Measurements from ENCODE around the gene DIPK1A. TPM values are rescaled to one million over a fixed set of nuclear protein-coding genes. Genes with fewer than 3 reads are reported as not detected.
A peak's percentile ranks its signal among the peaks of the same experiment; 100 is the strongest.
"Not testable (repeated sequence)": the region's sequence is repeated elsewhere in the genome, so short reads cannot be mapped to it uniquely, and the experiment has no call there.

DIPK1A gene
- total RNA-seq, 1 donor from 2014 or later = 26.5 TPM

- DNase-seq = no peak
These were observed 44.4 kb downstream of the DIPK1A start for GRCh38 chr1:92916899-92917298.

GRCh38 chr1:92915547-92915946, 45.7 kb downstream of the DIPK1A start:
- no peak for DNase-seq

DNA sequence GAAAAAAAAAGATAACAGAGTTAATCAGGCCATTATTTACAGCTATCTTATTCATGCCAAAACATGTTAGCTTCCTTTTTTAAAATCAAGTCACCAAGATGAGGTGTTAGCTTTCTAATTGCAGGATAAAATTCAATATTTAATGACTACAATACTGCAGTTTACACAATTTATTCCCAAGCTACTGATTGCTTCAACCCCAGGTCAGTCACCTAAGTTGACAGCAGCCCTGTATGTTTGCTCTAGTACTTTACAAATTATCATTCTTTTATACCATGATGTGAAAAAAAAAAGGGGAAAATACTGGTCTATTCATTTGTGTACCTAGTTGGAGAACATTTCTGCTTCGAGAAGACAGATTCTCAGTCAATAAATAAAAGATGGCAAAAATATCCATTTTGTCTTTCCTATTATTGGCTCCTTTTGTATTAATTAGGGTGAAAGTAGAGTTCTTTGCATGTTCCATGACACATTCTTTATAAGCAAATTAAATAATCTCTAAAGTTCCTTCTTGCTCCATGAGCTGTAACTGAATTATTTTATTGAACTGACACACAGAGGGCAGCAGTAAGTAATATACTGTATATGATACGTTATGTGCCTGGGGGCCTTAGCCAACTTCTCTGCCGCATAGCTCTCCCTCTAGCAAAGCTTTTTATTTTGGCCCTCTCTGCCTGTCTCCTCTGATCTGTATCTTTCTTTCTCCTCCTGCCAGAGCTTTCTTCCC, 48.0 kb downstream of the DIPK1A start:
- DNase-seq = no peak

GRCh38 chr1:92910081-92910480, 51.2 kb downstream of the DIPK1A start:
- no peak for DNase-seq

GRCh38 chr1:92909321-92909720, 51.9 kb downstream of the DIPK1A start:
- DNase-seq = peak; percentile 11

- no peak for DNase-seq
These were observed 53.1 kb downstream of the DIPK1A start for GRCh38 chr1:92907949-92908684.

DNA sequence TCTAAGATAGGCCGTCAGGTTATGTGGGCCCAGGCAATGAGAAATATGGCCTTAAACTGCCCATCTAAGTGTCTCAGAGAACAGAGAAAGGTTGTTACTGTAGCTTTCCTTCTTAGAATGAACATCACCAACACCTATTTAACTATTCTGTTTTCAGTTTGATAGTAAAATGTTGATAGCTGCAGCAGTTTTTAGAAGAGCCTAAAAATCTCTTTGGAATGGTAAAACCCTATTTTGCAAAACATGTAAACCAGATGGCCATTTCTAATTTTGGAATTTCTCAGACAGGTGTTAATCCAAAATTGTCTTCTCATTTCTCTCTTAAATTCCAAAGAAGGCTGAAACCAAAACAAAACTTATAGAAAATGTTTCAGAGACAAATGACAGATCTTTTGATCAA, 57.5 kb downstream of the DIPK1A start:
- no peak for DNase-seq

GRCh38 chr1:92902406-92902744, 58.9 kb downstream of the DIPK1A start:
- DNase-seq = no peak

- DNase-seq = no peak
These were observed 59.4 kb downstream of the DIPK1A start for GRCh38 chr1:92901699-92902405.

DNA sequence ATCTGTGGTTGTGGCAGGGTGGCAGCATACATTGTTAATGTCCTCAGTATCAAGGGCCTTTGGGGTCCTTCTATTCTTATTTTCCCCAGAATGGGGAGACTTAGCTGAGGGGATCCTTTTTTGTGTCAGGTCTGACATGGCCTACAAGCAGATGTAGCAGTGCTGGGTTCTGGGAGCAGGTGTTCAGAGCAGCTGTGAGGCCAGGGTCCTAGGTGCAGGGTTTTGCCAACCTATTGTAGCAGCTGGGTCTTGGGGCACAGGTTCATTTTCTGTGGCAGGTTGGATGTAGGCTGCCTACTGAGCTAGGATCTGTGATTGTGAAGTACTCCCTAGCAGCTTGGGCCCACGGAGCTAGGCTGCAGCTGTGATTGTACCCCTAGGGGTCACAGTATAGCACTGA, 60.1 kb downstream of the DIPK1A start:
- no peak for DNase-seq

DNA sequence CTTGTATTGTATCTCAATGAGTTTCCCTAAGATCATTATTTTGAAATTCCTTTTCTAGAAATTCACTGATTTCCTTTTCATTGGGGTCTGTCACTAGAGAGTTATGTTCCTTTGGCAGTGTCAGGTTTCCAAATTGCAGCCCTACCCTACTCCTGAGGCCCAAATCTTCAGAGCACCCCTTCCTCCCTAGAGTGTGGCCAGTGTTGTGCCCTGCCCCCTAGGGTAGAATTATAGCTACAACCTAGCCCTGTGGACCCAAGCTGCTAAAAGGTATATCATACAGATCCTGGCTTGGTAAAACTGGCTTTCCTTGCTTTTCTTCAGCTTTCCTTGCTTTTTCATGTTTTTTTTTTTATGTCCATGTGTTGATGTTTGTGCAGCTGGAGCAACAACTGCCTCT, 60.7 kb downstream of the DIPK1A start:
- no peak for DNase-seq

DNA sequence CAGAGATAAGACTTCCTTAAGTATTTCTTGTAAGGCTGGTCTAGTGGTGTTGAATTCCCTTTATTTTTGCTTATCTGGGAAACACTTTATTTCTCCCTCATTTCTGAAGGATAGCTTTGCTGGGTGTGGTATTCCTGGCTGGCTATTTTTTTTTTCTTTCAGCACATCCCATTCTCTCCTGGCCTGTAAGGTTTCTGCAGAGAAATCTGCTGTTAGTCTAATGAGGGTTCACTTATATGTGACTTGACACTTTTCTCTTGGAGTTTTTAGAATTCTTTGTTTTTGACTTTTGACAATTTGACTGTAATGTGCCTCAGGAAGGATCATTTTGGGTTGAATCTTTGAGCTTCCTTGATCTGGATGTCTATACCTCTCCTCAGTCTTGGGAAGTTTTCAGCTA, 61.5 kb downstream of the DIPK1A start:
- DNase-seq = no peak

GRCh38 chr1:92898053-92898452, 63.2 kb downstream of the DIPK1A start:
- not testable (repeated sequence) for DNase-seq

- no peak for DNase-seq
These were observed 73.8 kb downstream of the DIPK1A start for GRCh38 chr1:92887465-92887864.

DNA sequence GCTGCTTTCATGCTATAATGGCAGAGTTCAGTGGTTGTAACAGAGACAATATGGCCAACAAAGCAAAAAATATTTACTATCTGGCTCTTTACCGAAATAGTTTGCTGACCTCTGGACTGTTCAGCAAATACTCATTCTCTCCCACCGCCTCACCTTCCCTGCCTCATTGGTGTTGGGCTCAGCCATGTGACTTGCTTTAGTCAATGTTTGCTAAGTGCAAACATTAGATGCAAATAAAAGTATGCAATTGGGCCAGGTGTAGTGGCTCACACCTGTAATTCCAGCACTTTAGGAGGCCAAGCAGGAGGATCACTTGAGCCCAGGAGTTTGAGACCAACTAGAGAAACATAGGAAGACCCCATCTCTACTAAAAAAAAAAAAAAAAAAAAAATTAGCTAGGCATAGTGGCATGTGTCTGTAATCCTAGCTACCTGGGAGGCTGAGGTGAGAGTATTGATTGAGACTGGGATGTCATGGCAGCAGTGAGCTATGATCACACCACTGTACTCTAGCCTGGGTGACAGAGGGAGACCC, 74.3 kb downstream of the DIPK1A start:
- no peak for DNase-seq

- no peak for DNase-seq
These were observed 77.1 kb downstream of the DIPK1A start for GRCh38 chr1:92884195-92884594.

DNA sequence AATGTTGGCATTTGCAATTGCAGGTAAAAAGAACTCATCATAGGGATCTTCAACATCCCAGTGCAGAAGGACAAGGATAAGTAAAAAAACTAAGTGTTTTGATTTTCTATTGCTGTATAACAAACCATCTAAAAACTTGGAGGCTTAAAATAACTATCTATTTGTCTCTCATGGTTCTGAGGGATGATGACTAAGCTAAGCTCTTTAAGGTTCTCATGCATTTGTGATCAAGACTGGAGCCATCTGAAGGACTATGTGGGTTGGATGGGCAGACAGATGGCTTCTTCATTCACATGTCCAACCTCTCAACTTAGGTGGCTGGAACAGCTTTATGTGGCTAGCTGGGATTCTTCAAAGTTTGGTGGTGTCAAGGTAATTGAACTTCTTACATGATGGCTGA, 78.0 kb downstream of the DIPK1A start:
- no peak for DNase-seq

DNA sequence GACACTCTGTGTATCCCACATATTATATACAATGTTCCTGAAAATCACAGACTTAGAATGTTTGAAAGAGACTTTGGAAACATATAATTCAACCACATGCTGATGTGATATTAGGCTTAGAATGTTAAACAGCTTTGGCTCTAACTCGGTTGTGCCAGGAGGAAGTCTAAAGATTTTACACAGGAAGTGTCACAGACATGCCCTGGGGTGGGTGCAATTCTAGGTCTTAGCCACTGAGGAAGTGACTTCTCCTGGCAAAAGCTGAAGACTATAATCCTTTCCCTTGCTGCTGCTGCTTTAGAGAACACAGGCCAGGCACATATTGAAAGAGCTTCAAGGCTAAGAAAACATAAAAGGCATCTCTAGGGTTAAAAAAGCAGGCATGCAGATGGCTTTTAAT, 78.4 kb downstream of the DIPK1A start:
- DNase-seq = no peak

GRCh38 chr1:92881391-92881790, 79.9 kb downstream of the DIPK1A start:
- DNase-seq = no peak

- DNase-seq = no peak
These were observed 81.8 kb downstream of the DIPK1A start for GRCh38 chr1:92879316-92879968.

DNA sequence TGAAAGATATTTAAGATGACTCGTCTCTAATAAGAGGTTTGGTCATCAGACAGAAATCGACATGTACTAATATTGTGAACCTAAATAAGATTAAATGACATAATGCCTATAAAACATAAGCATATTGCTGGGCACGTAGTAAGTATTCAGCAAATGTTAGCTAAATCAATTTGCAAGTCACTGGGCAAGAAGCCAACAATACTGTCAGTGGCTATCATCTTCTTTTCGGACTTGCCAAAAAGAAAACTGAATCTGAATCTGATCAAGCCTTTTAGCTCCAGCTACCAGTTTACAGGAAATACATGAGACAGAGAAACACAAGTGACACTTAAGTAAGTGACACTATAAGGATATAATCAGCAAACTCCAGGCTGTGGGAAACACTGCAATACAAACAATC, 83.5 kb downstream of the DIPK1A start:
- no peak for DNase-seq

GRCh38 chr1:92877081-92877711, 84.1 kb downstream of the DIPK1A start:
- DNase-seq = no peak
